Endothelial cell of umbilical vein (primary cell): ENCODE measurements around the gene PEDS1. TPM values are rescaled to one million over a fixed set of nuclear protein-coding genes. Genes with fewer than 3 reads are reported as not detected.

ENCODE experiments used
- BruUV-seq: library from RNA; stranded (reverse); fragments of 400-500 nt; replicated peaks from 2 replicates; lab custom pipeline; 2021; lab: Mats Ljungman, UMichigan
- CTCF ChIA-PET: fragments of 300-600, 350-600 bp; sonication (Branson Sonifier 250); formaldehyde crosslinking; loops from one replicate; lab custom pipeline; 2021; ENCODE audit warnings: antibody characterized with exemption, inconsistent platforms; lab: Charles Lee
- POLR2A ChIA-PET: fragments of 300-600, 350-600 bp; sonication (Branson Sonifier 250); formaldehyde crosslinking; loops from one replicate; lab custom pipeline; 2021; ENCODE audit warnings: antibody characterized with exemption, inconsistent platforms; lab: Charles Lee
- DNase-seq: peaks from one replicate; pipeline ENCODE4 v3.0.0-alpha.2; 2011; ENCODE audit warnings: low read depth, low spot score
- FAIRE-seq: peaks from 2 replicates; lab custom pipeline; 2011; peaks lifted over from hg19 to GRCh38; lab: Jason Lieb, UNC
- H2AFZ ChIP-seq: 2 replicates; pipeline ENCODE4 v1.6.0; 2012; ENCODE audit warnings: low read depth, low read length, control low read depth, inconsistent platforms
- H3K27ac ChIP-seq: 2 replicates; pipeline ENCODE4 v1.5.1; 2011; ENCODE audit warnings: low read depth, mild to moderate bottlenecking, control low read depth, low read length, moderate library complexity; ENCODE audit not compliant: insufficient read depth
- H3K27me3 ChIP-seq, 2 experiments: 2 replicates each; pipeline versions ENCODE4 v1.6.0 to v1.6.1; 2011; ENCODE audit warnings: low read length in 2 of 2, mixed read lengths in 1 of 2; ENCODE audit not compliant: control insufficient read depth in 2 of 2, insufficient read depth in 2 of 2
- H3K36me3 ChIP-seq, 2 experiments: 2 replicates in 1 of 2; 3 replicates in 1 of 2; pipeline ENCODE4 v1.5.1; 2011; ENCODE audit warnings: low read length in 2 of 2, mild to moderate bottlenecking in 1 of 2, moderate library complexity in 1 of 2; ENCODE audit not compliant: control insufficient read depth in 2 of 2, insufficient read depth in 2 of 2; ENCODE audit errors: extremely low read depth in 1 of 2
- H3K4me1 ChIP-seq: 3 replicates; pipeline ENCODE4 v1.5.1; 2011; ENCODE audit warnings: mild to moderate bottlenecking, low read length; ENCODE audit not compliant: control insufficient read depth, insufficient read depth; ENCODE audit errors: extremely low read depth
- H3K4me2 ChIP-seq: 2 replicates; pipeline ENCODE4 v1.6.1; 2011; ENCODE audit warnings: low read length, control low read depth, mixed read lengths; ENCODE audit not compliant: insufficient read depth
- H3K4me3 ChIP-seq, 3 experiments: fragments of 200-600 bp in 1 of 3; sonication (generic), shearing (Covaris generic) in 1 of 3; replicated peaks in 1 of 3; 2 replicates each; pipeline ENCODE4 v1.5.1; 2011 to 2016; ENCODE audit warnings: control low read depth in 3 of 3, low read length in 3 of 3, mild to moderate bottlenecking in 2 of 3, inconsistent platforms in 1 of 3, low read depth in 1 of 3, moderate library complexity in 1 of 3; ENCODE audit not compliant: insufficient read depth in 1 of 3
- H3K79me2 ChIP-seq: 2 replicates; pipeline ENCODE4 v1.6.0; 2012; ENCODE audit warnings: low read length, inconsistent platforms; ENCODE audit not compliant: control insufficient read depth, insufficient read depth
- H3K9ac ChIP-seq: replicated peaks from 2 replicates; pipeline ENCODE3; 2011; ENCODE audit warnings: low read length, control low read depth; ENCODE audit not compliant: insufficient read depth; ENCODE audit errors: extremely low read depth
- H3K9me1 ChIP-seq: replicated peaks from 3 replicates; pipeline ENCODE4 v1.6.0; 2011; ENCODE audit warnings: mild to moderate bottlenecking, low read length; ENCODE audit not compliant: control insufficient read depth, insufficient read depth; ENCODE audit errors: extremely low read depth
- H3K9me3 ChIP-seq: replicated peaks from 2 replicates; pipeline ENCODE4 v1.5.1; 2012; ENCODE audit warnings: low read length, inconsistent platforms; ENCODE audit not compliant: control insufficient read depth, insufficient read depth
- H4K20me1 ChIP-seq: replicated peaks from 2 replicates; pipeline ENCODE3; 2011; ENCODE audit warnings: mild to moderate bottlenecking, low read length; ENCODE audit not compliant: control insufficient read depth, insufficient read depth; ENCODE audit errors: extremely low read depth
- EZH2 ChIP-seq: IDR thresholded peaks from 2 replicates; pipeline ENCODE4 v1.6.1; 2012; ENCODE audit warnings: borderline replicate concordance, low read depth, mild to moderate bottlenecking, moderate library complexity, low read length, inconsistent platforms; ENCODE audit not compliant: severe bottlenecking
- FOS ChIP-seq: IDR thresholded peaks from 2 replicates; pipeline ENCODE4 v1.6.1; 2011; ENCODE audit warnings: mild to moderate bottlenecking, low read length, moderate library complexity, borderline replicate concordance; ENCODE audit not compliant: insufficient read depth
- GATA2 ChIP-seq: IDR thresholded peaks from 2 replicates; pipeline ENCODE4 v1.7.0; 2011; ENCODE audit warnings: low read depth, mild to moderate bottlenecking, moderate library complexity, mixed read lengths, low read length; ENCODE audit not compliant: insufficient read length, insufficient read depth
- JUN ChIP-seq: IDR thresholded peaks from 2 replicates; pipeline ENCODE4 v1.6.1; 2011; ENCODE audit warnings: borderline replicate concordance, low read depth; ENCODE audit not compliant: insufficient read length, insufficient read depth
- MYC ChIP-seq: IDR thresholded peaks from one replicate; pipeline ENCODE4 v1.6.1; 2011; ENCODE audit warnings: mild to moderate bottlenecking, low read depth, low read length
- POLR2A ChIP-seq: IDR thresholded peaks from 2 replicates; pipeline ENCODE4 v1.6.1; 2012; ENCODE audit warnings: low read depth, mild to moderate bottlenecking, control low read depth, low read length
- POLR2AphosphoS5 ChIP-seq: IDR thresholded peaks from 2 replicates; pipeline ENCODE4 v1.6.1; 2012; ENCODE audit warnings: low read depth, mild to moderate bottlenecking, control low read depth, low read length, moderate library complexity; ENCODE audit not compliant: insufficient read depth
- dilution Hi-C: fragments of 300-500 bp; cut with MboI; formaldehyde crosslinking; loops from one replicate; pipeline ENCODE4 v1.15.0; 2019; ENCODE audit warnings: low sequenced_read_pairs; ENCODE audit not compliant: extremely low pct_ligation_motif_present
- intact Hi-C: fragments of 100-400 bp; cut with micrococcal nuclease; formaldehyde crosslinking; loops from one replicate; pipeline ENCODE4 v1.10.0; 2022
- polyA plus RNA-seq, 4 experiments: library from polyadenylated mRNA; depleted of rRNA in 3 of 4; stranded (reverse) in 3 of 4; unstranded in 1 of 4; fragments of >200 nt; gene quantifications; 2 replicates each; pipeline versions ENCODE4 v1.2.1 to v1.2.3, GENCODE V29; 2011 to 2012; ENCODE audit warnings: missing spikeins in 1 of 4
- total RNA-seq: library from RNA; stranded (reverse); gene quantifications from 2 replicates; pipeline ENCODE4 v1.2.3, GENCODE V29; 2021
- TF ChIP-seq, protein P1 (sequence below): IDR thresholded peaks from 2 replicates; pipeline ENCODE4 v1.6.1; 2011; ENCODE audit not compliant: insufficient read depth, insufficient read length
- TF ChIP-seq, protein P2 (sequence below), 2 donors: IDR thresholded peaks; 1 replicate in 1 of 2; 2 replicates in 1 of 2; pipeline ENCODE4 v1.5.1; 2011; ENCODE audit warnings: low read length in 2 of 2, mild to moderate bottlenecking in 2 of 2, moderate library complexity in 2 of 2, control low read depth in 1 of 2, inconsistent platforms in 1 of 2, low read depth in 1 of 2; ENCODE audit not compliant: insufficient read depth in 1 of 2; ENCODE audit errors: extremely low read depth in 1 of 2

PEDS1 gene
- total and polyA plus RNA-seq, 2 donors (not counting 3 experiments of a cell fraction or from before 2014, with no cell fraction given): 62.7 to 131 TPM

DNA sequence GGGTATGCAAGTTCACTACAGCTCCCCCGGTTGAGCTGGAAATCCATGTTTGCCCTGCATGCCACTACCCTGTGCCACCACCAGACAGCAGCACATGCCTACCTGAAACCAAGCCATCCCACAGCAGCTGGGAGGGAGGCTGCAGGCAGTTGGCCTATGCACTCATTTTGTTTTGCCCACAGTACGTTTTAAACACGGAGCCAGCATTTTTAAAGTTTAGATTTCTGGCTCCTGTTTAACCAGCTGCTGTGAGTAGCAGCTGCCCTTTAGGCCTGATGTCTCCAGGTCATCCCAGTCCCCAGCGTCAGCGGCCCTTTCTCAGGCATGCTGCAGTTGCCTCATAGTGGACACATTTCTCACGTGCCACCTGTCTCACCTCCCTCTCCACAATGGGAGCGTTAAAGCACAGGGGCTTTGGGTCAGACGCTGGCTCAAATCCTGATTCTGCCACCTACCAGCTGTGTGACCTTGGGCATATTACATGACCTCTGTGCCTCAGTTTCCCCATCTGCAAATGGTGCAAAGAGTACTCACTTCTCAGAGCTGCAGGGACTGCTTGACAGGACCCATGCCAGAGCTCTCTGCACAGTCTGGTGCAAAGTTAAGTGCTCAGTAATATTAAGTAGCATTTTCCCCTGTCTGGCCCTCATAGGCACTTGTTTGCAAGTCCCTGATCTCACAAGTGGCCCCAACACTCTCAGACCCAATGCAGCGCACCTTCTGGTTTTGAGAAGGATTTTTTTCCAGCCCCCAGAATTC lies 32.4 kb downstream of the PEDS1 start:
- H3K79me2 ChIP-seq: no peaks in the 10 kb centered on the region
- no peak overlapping the region for H3K4me3 ChIP-seq
- intact Hi-C loops (loop anchor here (1.0 kb wide), 1 partner anchor 48 kb away; no protein-coding TSS in a partner anchor), dilution Hi-C loops (no loop called here)
- H3K9me3 ChIP-seq: no peaks in the 10 kb centered on the region
- POLR2A ChIA-PET: interaction anchor here (0.6 to 1.4 kb wide), 6 partner anchors 23 to 433 kb away, joined by 3 to 6 read pairs (median 4); partner anchors contain the start of gene PEDS1
- no peaks in the 10 kb centered on the region for H4K20me1 ChIP-seq
- FAIRE-seq: peak; percentile 84
- peak; percentile 67 for DNase-seq
- H3K27ac ChIP-seq: no peak overlapping the region
- H3K9me1 ChIP-seq: no peaks in the 10 kb centered on the region
- H2AFZ ChIP-seq: no peak overlapping the region
- no peak overlapping the region for H3K9ac ChIP-seq
- no peak for TF ChIP-seq EZH2
- TF ChIP-seq, protein P1, sequence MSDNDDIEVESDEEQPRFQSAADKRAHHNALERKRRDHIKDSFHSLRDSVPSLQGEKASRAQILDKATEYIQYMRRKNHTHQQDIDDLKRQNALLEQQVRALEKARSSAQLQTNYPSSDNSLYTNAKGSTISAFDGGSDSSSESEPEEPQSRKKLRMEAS: no peak
- peak; percentile 28 for TF ChIP-seq POLR2AphosphoS5
- no peak for TF ChIP-seq GATA2
- TF ChIP-seq FOS: no peak
- TF ChIP-seq JUN: no peak
- peak; percentile 39 for TF ChIP-seq POLR2A
- TF ChIP-seq, protein P2, sequence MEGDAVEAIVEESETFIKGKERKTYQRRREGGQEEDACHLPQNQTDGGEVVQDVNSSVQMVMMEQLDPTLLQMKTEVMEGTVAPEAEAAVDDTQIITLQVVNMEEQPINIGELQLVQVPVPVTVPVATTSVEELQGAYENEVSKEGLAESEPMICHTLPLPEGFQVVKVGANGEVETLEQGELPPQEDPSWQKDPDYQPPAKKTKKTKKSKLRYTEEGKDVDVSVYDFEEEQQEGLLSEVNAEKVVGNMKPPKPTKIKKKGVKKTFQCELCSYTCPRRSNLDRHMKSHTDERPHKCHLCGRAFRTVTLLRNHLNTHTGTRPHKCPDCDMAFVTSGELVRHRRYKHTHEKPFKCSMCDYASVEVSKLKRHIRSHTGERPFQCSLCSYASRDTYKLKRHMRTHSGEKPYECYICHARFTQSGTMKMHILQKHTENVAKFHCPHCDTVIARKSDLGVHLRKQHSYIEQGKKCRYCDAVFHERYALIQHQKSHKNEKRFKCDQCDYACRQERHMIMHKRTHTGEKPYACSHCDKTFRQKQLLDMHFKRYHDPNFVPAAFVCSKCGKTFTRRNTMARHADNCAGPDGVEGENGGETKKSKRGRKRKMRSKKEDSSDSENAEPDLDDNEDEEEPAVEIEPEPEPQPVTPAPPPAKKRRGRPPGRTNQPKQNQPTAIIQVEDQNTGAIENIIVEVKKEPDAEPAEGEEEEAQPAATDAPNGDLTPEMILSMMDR (IDR thresholded peaks at IDR 0.05; ENCODE audit: extremely low read depth in 1 of 2, insufficient read depth in 1 of 2, low read depth in 1 of 2, low read length in 2 of 2): peak; percentile 78 to 97
- TF ChIP-seq MYC: no peak
- no peak overlapping the region for H3K4me2 ChIP-seq
- H3K36me3 ChIP-seq: peaks cover 10 to 23% of the 10 kb centered on the region in 2 experiments
- no TSS peak for BruUV-seq
- no peaks in the 10 kb centered on the region for H3K27me3 ChIP-seq
- CTCF ChIA-PET: interaction anchor here (0.6 to 10.7 kb wide), 30 partner anchors 8 to 357 kb away, joined by 3 to 309 read pairs (median 6); partner anchors contain the start of gene PEDS1
- H3K4me1 ChIP-seq: peaks cover 1% of the 10 kb centered on the region
